GM19372 (cell line): Measurements from ENCODE around the gene FBXL7.
A peak's percentile ranks its signal among the peaks of the same experiment; 100 is the strongest.

ENCODE experiments used
- ATAC-seq: cut with Tn5 transposase; IDR thresholded peaks from one replicate; pipeline ENCODE4 v1.9.1; 2021; ENCODE audit warnings: mild to moderate bottlenecking, low read depth, moderate library complexity; ENCODE audit not compliant: unreplicated experiment

The FBXL7 gene

DNA sequence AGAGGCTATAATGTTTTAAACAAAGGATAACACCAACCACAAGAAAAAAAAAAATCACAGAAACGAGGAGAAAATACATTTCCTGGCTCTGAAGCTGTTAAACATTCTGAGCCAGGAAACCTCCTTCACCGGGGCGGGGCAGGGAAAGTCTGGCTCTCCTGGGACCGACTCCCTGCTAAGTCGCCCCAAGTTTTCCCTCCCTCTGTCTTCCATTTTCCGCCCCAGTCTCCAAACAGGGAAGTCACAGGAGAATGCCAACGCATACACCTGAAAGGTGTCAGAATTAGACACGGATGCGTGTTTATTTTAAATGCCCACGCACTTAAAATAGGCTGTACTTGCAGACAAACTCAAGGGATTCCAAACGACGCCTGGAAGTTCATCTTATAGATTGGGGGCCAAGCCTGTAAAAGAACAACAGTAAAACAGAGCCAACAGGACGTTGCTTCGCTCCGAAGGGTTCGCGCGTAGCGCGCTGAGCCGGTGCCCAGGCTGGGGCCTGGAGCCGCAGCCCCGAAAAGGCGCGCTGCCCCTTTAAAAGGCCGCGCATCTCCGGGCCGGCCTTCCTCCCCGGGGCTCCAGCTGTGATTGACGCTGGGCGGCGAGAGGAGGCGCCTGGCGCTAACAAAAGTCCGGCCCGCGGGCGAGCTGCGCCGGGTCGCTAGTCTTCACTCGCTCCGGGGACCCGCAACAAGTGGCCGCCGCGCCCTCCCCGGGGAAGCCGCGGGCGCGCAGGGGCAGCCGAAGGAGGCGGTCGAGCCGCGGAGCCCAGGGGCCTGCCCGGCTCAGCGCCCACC, at the start of gene FBXL7:
Gene FBXL7 (plus strand): TSS at position 653 of the 797 bp plus-strand sequence.
- no peak for ATAC-seq

DNA sequence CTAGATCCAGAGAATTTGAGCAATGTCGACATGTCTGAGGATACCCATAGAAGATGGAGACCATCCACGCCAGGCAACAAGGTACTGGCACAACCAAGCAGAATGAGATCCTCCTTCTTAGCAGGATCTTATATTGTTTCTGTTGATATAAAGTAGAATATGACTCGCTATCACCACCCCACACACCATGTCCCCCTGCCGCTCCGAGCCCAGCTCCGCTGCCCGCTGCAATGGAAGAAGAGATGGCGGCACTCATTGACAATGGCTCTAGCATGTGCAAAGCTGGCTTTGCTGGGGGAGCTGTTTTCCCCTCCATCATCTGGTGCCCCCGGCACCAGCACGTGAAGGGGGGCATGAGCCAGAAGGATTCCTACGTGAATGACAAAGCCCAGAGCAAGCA, 49.5 kb upstream of the FBXL7 start:
- no peak for ATAC-seq

DNA sequence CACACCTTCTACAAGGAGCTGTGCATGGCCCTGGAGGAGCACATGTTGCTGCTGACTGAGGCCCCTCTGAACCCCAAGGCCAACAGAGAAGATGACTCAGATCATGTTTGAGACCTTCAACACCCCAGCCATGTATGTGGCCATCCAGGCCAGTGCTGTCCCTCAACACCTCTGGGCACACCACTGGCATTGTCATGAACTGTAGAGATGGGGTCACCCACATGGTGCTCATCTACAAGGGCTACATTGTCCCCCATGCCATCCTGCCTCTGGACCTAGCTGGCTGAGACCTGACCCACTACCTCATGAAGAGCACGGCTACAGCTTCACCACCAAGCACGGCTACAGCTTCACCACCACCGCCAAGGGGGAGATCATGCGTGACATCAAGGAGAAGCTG, 49.0 kb upstream of the FBXL7 start:
- no peak for ATAC-seq

DNA sequence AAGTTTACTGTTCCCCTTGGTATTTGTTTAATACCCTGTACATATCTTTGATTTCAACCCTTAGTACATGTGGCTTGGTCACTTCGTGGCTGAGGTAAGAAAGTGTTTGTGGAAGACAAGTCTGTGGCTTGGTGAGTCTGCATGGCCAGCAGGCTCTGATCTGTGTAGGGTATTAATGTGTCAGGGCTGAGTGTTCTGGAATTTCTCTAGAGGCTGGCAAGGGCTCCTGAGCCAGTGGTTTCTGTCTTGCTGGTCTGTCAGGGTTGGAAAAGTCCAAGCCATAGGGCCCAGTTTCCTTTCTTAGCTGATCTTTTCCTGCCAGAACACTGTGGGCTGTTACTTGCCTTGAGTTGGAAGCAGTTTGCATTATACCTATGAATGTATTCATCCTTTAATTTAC, 48.0 kb upstream of the FBXL7 start:
- ATAC-seq, result no peak

DNA sequence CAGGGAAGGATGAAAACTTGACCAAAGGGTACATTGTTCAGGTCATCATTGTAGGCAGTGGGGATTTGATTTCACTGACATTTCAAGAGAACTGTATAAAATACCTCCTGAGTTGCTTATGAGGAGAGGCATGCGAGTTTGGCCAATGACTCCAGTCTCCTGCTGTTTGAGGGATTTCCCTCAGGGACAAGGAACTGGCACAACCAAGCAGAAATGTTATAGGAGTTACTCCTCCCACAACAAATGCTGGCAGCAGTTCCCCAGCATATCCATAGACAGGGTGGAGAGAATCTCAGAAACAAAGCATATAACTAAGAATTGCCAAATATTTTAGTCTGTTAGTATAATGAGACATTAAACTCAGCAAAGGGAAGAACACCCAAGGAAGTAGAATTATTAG, 47.2 kb upstream of the FBXL7 start:
- ATAC-seq, result no peak

DNA sequence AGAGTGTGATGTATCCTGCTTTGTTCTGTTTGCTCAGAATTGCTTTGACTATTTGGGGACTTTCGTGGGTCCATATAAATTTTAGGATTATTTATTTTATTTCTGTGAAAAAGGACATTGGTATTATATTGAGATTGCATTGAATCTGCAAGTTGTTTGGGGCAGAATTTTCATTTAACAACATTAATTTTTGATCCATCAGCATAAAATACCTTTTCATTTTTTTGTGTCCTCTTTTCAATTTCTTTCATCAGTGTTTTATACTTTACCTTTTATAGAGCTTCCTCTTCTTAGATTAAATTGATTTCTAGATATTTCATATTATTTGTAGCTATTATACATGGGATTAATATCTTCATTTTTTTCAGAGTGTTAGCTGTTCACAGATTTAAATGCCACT, 40.8 kb upstream of the FBXL7 start:
- ATAC-seq, result no peak

DNA sequence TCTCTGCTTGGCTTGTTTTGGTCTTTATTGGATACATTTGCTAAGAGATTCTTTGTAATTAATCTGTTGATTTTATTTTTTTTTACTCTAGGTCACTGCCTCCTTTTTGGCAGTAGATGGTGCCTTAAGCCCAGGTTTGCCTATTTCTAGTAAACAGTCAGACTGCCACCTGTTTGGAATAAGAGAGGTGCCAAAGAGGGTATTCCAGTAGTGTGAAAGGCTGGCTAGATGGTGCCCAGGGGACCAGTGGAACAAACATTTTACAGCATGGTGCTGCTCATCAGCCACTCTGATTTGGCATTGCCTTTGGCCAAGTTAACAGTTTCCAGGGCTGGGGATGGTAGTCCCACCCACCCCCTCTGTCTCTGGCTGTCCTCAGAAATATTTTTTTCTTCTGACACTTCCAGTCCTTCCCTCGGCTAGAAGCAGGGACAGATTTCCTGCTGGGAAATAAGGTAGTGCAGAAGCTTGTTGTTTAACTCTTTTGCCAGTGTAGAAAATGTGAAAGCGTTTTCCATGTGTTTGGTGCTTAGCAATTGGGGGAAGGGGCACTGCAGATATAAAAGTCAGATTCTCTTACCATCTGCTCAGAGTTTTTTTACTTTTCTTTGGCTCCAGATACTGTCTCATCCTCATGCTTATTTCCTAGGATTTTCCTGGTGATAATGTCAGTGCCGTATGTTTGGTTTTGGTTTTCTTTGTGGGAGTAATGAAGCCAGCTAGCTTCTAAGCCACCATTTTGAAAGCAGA, 36.6 kb upstream of the FBXL7 start:
- no peak for ATAC-seq

DNA sequence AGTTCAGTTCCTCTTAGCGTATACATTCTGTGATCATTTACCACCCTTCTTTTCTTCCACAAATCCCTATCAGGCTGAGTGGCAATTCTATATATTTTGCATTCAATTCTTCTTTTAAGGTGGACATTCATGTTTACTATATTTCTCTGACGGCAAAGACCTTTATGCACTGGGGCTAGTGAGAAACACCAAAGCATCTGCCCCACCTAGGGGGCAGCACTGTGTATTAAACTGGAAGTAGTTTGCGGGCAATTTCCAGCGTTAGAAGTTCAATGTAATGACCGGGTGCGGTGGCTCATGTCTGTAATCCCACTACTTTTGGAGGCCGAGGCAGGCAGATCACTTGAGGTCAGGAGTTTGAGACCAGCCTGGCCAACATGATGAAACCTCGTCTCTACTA, 27.9 kb upstream of the FBXL7 start:
- no peak for ATAC-seq

DNA sequence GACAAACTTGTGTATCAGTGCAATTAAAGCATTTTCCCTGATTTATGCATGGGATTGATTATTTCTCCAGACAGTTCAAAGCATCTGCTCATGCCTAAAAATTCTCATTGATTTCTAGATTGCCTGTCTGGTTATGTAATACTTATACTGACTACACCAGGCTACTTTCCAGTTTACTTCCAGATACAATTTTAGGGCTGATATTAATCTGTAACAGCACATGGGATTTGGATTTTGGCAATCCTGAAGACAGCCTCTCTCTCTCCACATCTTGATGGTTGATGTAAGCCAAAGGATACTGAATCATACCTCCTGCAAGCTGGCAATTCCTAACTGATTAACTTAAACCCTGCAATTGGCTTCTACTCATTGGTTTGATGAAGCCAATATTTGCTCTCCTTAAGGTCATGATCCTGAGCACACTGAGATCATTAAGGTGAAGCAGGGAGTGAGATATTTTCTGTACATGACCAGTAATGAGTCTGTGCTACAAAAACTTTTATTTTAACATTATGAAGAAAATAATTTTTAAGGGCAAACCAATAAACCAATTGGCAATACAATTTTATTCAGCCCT, 25.7 kb upstream of the FBXL7 start:
- no peak for ATAC-seq

DNA sequence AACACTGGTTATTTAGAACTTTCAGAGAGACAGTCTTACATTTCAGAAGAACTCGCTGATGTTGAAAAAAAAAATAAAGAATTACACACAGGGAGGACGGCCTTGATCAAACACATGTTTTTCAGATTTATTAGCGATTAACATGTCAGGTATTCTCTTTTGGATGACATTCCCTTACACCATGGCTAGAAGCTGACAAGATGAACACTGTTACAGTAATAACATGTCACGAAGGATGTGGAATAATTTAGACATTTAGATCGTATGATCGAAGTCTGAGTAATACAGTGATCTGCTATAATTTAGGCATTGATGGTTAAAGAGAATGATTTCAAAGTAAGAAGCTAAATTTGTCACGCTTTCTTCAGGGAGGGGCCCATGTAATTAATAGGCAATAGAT, 24.6 kb upstream of the FBXL7 start:
- no peak for ATAC-seq

DNA sequence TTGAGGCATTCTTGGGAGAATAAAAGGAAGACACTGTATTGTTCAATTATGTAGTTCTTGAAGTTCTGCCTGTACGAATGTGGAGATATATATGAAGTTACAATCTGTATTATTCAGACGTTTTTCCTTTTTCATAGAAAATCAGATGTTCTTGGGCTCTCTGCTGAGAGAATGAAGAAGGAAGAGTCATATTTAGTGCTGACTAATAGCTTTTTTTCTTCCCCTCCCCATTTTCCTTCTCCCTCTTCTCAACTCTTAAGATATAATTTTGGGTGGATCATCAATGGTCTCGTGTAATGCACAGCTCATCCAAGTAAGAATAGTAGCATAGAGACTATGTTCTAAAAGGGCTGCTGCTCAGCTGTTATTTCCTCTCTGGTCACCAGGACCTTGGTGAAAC, 23.0 kb upstream of the FBXL7 start:
- no peak for ATAC-seq

DNA sequence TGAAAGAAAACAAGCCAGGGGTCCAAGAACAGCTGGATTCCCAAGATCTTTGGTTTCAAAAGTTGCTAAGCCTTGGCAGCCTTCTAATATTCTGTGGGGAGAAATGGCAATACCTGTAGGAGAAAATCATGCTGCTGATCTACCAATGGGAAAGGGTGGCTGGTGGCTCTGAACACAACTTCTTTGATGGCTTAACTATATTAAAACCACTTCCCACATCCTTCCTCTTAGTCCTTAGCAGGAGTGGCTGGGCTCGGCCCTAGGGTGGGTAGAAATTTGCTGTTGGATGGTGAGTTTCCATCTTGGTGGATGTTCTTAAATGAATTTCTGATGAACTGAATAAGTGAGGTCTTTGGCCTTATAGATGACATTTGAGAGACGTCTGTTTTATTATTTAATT, 19.5 kb upstream of the FBXL7 start:
- ATAC-seq, result no peak

DNA sequence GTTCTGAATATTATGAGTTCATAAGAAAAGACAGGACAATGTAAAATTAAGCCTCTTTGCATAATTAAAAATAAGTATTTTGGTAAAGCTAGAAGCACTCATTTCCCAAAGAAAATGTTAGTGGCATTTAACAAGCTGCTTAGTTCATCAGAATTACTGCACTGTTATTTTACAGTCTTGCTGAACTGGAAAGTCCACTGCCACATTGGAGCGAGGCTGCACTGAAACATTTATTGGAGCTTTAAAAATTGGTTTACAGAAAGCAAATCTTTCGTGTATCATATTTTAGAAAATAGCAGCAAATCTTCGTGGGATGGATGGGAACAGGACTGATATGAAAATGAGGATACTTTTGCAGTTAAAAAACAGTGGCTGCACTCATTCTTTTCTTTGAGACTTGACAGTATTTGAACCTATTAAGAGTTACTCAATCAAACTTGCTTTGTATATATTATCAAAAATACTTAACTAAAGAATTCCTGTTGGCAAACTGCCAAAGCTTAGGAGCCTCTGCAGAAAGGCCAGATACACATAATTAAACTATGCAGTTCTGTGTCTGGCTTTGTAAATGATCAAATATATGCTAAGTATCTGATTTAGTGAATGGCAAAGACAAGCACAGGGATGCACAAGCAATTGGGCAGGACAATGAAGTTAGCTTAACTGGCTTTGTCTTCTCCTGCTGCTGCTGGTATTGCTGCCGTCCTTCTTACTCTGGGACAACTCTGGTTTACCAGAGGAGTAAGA, 16.5 kb upstream of the FBXL7 start:
- no peak for ATAC-seq

DNA sequence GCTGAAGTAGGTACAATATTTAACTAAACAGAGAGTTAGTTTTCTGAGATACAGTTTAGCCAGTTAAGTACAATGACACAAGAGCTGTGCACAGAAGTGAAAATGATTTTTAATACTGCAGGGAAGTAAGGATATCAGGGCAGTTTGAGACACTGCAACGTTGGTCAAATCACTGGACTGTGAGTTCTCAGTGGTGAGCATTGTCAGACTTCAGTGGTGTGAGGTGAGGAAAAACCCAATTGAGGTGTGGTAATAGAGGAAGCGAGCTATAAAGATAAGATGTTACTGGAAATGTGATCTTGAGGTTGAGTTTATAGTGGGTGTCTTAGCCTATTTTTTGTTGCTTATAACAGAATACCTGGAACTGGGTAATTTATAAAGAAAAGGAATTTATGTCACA, 12.8 kb upstream of the FBXL7 start:
- ATAC-seq, result peak; percentile 65

DNA sequence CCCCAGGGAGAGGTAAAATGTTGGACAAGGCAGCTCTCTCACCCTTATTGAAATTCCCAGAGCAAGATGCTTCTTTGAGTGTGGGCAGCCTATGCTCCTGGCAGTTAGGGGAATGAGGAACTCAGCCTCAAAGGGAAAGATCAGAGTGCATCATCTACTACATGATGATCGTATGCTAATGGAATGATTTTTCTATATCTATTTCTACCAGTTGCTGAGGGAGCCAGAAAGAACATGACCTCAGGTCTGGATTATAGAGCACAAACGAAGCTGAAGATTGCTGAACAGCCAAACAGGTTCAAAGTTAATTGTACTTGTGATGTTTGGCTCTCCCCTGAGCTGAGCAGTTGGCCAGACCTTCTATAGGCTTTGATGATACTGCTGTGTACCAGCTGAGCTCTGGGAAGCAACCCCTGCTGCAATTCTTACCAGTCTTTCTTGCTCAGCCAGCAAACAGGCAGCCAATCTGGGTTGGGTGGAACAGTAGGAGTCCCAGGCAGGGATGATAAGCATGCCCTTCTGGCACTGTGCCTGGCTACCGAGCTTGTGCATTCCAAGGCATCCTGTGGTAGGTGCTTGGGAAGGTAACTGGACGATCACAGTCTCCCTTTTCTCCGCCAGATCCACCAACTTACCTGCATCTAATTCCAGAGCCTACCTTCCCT, 10.3 kb upstream of the FBXL7 start:
- no peak for ATAC-seq

DNA sequence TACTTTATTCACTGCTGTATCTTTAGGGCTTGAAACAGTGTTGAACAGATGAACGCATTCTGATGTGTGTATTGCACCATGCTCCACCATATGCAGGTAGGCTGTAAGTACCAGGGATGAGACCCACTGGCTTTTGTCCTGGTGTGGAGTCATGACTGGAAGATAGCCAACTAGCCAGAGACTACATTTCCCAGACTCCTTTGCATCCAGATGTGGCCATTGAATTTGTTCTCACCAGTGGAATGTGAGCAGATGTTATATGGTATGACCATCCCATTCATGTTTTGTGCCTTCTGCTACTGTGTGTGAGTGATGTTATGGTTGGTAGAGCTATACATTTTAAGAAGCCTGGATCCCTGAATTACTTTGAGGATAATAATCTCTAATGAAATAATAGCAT, 7.4 kb upstream of the FBXL7 start:
- no peak for ATAC-seq

DNA sequence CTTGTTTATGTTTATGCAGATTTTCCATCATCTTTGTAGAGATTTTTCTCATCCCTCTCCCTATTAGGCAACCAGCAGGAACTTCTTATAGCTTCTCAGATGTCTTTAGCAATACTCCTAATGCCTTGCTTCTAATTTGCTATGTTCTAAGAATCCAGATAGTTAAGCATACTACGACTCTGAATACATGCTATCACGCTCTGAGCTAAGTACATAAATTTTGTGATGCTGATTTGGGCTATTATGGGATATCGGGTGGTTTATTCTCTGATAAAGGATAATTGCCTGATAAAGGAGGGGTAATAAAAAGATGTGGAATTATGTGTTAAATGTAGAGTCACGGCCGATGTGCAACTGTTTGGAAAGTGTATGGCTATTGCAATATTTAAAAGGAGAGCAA, 6.5 kb upstream of the FBXL7 start:
- ATAC-seq, result no peak

DNA sequence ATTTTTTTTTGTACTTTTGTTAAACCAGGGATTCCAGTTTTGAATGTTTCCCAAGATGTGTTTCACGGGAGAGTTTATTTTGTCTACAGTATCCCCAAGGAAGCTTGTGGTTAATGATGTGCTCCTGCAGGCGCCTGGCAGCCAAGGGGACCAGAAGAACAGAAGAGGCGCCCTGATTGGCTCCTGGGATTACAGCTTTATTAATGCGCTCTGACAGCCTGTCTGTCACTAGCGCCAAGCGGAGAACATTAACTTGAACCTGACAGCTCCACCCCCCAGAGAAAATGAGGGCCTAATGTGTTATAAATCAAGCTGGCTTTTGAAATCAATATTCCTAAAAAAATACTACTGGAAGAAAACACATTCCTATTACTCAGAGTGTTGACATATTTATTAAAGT, 5.0 kb upstream of the FBXL7 start:
- no peak for ATAC-seq

DNA sequence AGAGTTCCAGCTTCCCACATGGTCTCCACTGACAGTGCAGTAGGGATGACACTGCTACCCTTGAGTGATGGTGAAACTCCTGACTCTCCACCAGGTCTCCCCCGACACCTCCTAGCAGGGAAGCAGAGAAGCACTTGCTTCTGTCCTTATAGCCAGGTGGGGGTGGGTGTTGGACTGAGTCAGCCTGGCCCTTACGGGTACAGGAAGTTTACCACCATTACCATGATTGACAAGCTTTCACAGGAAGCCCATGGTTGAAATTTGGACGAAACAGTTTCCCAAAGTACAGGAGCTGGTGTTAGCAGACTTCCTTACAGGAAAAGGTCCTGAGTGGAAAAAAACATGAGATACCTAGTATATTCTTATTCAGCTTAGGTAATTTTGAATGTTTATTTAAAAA, 3.1 kb upstream of the FBXL7 start:
- ATAC-seq, result no peak

DNA sequence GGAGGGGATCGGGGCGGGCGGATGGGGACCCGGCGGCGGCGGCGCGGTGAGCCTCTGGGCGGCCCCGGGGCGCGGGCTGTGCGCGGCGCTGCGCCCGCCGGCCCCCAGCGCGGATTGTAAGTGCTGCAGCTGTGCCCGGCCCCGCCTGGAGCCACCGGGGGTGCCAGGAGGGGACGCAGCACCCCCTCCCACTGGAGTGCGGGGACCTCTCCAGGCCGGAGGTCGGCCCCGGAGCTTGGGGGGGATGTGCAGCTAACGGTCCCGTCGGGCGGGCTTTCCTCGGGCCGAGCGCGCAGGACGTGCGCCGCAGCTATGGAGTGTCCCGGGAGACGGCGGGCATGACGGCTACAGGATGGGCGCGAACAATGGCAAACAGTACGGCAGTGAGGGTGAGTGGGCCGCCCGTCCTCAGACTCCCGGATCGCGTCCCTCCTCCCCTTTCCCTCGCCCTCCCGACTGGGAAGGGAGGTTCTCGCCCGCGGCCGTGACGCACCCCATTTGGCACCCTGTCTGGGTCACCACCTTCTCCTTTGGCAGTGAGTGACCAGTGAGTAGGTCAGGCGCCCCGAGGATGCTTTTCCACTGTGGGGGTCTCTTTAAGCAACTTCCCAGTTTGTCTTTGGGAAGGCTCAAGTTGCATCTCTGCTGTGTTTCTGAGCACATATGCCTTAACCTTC, 483 bp downstream of the FBXL7 start:
- no peak for ATAC-seq
